Parathyroid adenoma (tissue), 2 donors: ENCODE measurements around the gene MMP2.

Source experiments
- H2AFZ ChIP-seq: fragments of 300-600 bp; sonication (generic); one replicate; pipeline ENCODE4 v1.7.0; 2017; ENCODE audit warnings: antibody characterized with exemption, mild to moderate bottlenecking
- H3K27ac ChIP-seq: fragments of 300-600 bp; sonication (generic); one replicate; pipeline ENCODE4 v1.7.0; 2017
- H3K27me3 ChIP-seq: fragments of 300-600 bp; sonication (generic); one replicate; pipeline ENCODE4 v1.7.0; 2017; ENCODE audit warnings: low read length; ENCODE audit not compliant: control insufficient read depth, insufficient read depth
- H3K36me3 ChIP-seq: fragments of 300-600 bp; sonication (generic); one replicate; pipeline ENCODE4 v1.7.0; 2017; ENCODE audit warnings: low read length; ENCODE audit not compliant: control insufficient read depth, insufficient read depth
- H3K4me1 ChIP-seq: fragments of 300-600 bp; sonication (generic); one replicate; pipeline ENCODE4 v1.7.0; 2017; ENCODE audit warnings: control low read depth
- H3K4me2 ChIP-seq: fragments of 300-600 bp; sonication (generic); one replicate; pipeline ENCODE4 v1.7.0; 2017; ENCODE audit warnings: low read length
- H3K4me3 ChIP-seq: fragments of 300-600 bp; sonication (generic); one replicate; pipeline ENCODE4 v1.7.0; 2017; ENCODE audit warnings: low read depth, low read length
- H3K79me2 ChIP-seq: fragments of 300-600 bp; sonication (generic); one replicate; pipeline ENCODE4 v1.7.0; 2017; ENCODE audit warnings: control low read depth
- H3K9ac ChIP-seq: fragments of 300-600 bp; sonication (generic); one replicate; pipeline ENCODE4 v1.7.0; 2017; ENCODE audit warnings: mild to moderate bottlenecking
- H3K9me3 ChIP-seq: fragments of 300-600 bp; sonication (generic); one replicate; pipeline ENCODE4 v1.7.0; 2017; ENCODE audit warnings: low read length; ENCODE audit not compliant: control insufficient read depth
- TF ChIP-seq, protein P1 (sequence below): fragments of 300-600 bp; sonication (generic); IDR thresholded peaks from one replicate; pipeline ENCODE4 v1.7.0; 2017; ENCODE audit warnings: antibody characterized with exemption, mild to moderate bottlenecking
- donor health status: primary hyperparathyroidism.

MMP2 gene

DNA sequence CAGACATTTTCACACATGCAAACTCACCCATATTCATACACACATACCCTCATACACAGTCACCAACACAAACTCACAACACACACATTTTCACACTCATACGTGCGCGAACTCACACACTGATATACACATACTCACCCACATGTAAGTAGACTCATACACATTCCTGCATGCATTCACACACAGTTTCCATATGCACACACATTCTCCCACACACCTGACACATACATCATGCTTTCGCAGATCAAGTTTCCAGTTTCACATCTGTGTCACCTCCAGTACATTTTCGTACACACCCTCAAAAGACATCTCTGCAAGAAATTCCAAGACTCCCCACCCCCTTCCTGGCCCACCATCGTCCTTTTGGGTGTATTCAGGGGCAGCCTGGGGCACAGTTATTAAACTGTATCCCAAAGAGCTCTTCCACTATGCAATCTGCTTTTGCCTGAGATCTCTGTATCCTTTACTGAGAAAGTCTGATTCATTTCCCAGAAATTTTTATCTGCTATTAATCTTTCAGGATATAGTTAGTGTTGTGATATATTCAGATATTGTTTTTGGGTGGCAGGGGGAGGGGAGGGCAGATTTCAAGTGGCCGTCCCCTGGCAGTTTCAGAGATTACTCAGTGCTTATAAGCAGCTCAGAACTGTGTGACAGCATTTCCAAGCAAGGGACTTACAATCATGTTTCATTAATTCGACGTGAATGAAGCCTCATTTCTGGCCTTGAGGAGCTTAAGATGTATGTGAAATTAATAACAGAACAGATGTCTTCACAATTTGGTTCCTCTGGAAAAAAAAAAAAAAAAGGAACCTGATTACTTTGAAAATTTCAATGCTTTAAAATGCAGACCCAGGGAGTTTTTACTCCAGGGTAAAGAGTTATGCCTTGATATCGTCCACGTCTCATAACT is 35.3 kb upstream of the MMP2 start:
- no peaks in the 10 kb centered on the region for H3K4me1 ChIP-seq
- no peaks in the 10 kb centered on the region for H3K79me2 ChIP-seq
- H2AFZ ChIP-seq: no peak overlapping the region
- TF ChIP-seq, protein P1, sequence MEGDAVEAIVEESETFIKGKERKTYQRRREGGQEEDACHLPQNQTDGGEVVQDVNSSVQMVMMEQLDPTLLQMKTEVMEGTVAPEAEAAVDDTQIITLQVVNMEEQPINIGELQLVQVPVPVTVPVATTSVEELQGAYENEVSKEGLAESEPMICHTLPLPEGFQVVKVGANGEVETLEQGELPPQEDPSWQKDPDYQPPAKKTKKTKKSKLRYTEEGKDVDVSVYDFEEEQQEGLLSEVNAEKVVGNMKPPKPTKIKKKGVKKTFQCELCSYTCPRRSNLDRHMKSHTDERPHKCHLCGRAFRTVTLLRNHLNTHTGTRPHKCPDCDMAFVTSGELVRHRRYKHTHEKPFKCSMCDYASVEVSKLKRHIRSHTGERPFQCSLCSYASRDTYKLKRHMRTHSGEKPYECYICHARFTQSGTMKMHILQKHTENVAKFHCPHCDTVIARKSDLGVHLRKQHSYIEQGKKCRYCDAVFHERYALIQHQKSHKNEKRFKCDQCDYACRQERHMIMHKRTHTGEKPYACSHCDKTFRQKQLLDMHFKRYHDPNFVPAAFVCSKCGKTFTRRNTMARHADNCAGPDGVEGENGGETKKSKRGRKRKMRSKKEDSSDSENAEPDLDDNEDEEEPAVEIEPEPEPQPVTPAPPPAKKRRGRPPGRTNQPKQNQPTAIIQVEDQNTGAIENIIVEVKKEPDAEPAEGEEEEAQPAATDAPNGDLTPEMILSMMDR: no peak
- no peak overlapping the region for H3K9ac ChIP-seq
- H3K27ac ChIP-seq: no peak overlapping the region
- no peaks in the 10 kb centered on the region for H3K27me3 ChIP-seq
- H3K4me2 ChIP-seq: no peak overlapping the region
- no peaks in the 10 kb centered on the region for H3K9me3 ChIP-seq
- no peaks in the 10 kb centered on the region for H3K36me3 ChIP-seq
- no peak overlapping the region for H3K4me3 ChIP-seq

DNA sequence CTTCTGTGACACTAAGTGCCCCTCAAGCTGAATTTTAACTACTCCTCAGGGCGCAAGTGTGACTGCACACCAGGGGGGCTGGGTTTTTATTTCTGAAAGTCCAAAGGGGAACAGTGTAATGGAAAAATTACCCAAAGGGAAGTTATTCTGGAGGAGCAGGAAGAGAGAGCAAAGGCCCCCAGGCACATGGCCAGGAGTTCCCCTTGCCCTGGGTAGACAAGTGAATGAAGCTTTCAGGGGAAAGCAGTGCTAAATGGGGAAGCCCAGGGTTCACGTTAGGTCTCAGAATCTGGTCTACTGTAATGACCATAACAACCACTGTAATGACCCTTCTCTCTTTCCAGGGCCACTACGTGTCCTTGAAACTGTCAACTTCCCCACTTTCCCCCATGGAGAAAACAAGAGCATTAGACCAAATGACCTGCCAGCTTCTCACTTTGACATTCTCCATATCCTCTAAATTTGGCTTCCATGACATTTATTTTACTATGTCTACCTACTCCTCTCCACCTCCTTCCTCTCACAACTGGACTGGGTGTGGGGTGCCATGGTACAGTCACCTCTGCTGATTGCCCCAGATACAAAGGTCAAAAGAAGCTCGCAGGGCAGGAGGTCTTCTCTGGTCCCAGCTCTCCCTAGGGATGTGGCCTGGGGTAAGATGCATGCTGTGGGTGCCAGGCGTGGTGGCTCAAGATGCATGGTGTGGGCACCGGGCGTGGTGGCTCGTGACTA is 34.1 kb upstream of the MMP2 start:
- Histone ChIP-seq H3K27me3 (no peaks in the 10 kb centered on the region), H3K36me3 (no peaks in the 10 kb centered on the region), H3K4me2 (no peak overlapping the region), H3K27ac (no peak overlapping the region), H2AFZ (no peak overlapping the region), H3K9me3 (no peaks in the 10 kb centered on the region), H3K9ac (no peak overlapping the region), H3K79me2 (no peaks in the 10 kb centered on the region), H3K4me1 (no peaks in the 10 kb centered on the region), H3K4me3 (no peak overlapping the region)
- TF ChIP-seq, protein P1: no peak

DNA sequence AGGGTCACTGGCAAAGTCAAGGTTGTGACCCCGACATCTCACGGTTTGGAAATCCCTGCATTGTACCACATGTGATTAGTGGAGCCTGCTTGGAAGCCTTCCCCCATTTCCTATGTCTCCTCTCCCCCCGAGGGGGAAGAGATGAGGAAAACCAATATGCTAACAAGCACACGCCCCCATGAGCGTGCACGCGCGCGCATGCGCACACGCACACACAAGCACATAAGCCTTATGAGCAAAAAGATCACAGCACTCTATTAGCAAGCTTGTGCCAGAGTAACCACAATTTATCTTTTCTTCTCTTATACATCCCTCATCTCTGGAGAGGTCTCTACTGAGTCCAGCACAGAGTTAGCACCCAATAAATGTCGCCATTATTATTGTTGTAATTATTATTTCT is 31.8 kb upstream of the MMP2 start:
- H3K9ac ChIP-seq: no peak overlapping the region
- H3K9me3 ChIP-seq: no peaks in the 10 kb centered on the region
- no peak overlapping the region for H3K4me3 ChIP-seq
- H2AFZ ChIP-seq: no peak overlapping the region
- no peak overlapping the region for H3K4me2 ChIP-seq
- no peaks in the 10 kb centered on the region for H3K27me3 ChIP-seq
- TF ChIP-seq, protein P1: no peak
- H3K4me1 ChIP-seq: no peaks in the 10 kb centered on the region
- H3K79me2 ChIP-seq: no peaks in the 10 kb centered on the region
- H3K27ac ChIP-seq: no peak overlapping the region
- no peaks in the 10 kb centered on the region for H3K36me3 ChIP-seq

DNA sequence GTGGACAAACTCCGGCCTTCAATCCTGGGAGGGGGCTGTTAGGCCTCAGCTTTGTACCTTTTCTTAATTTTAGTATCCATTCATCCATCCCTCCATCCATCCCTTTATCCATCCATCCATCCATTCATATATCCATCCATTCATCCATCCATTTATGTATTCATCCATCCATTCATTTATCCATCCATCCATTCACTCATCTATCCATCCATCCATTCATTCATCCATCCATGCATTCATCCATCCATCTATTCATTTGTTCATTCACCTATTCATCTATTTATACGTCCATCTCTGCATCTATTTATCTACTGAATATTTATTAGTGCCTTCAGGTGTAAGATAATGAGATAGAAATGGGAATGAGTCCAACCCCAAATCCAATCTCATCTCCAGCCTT is 26.0 kb upstream of the MMP2 start:
- no peaks in the 10 kb centered on the region for H3K27me3 ChIP-seq
- H3K9ac ChIP-seq: no peak overlapping the region
- no peaks in the 10 kb centered on the region for H3K4me1 ChIP-seq
- no peak overlapping the region for H3K4me3 ChIP-seq
- no peak overlapping the region for H3K4me2 ChIP-seq
- H3K9me3 ChIP-seq: no peaks in the 10 kb centered on the region
- no peaks in the 10 kb centered on the region for H3K36me3 ChIP-seq
- H2AFZ ChIP-seq: no peak overlapping the region
- no peaks in the 10 kb centered on the region for H3K79me2 ChIP-seq
- TF ChIP-seq, protein P1: no peak
- no peak overlapping the region for H3K27ac ChIP-seq
